ENCODE data around the gene MYO16. TPM values are rescaled to one million over a fixed set of nuclear protein-coding genes. Genes with fewer than 3 reads are reported as not detected.
A peak's percentile ranks its signal among the peaks of the same experiment; 100 is the strongest.

MYO16 gene
- total RNA-seq, 4 donors from 2014 or later, result 0.06 to 0.07 TPM; not detected in 2

- H3K4me3 ChIP-seq (ENCODE audit: low read depth, poor library complexity, severe bottlenecking), result no peak overlapping the region
These were observed 288.2 kb downstream of the MYO16 start for GRCh38 chr13:108917581-108917980.

DNA sequence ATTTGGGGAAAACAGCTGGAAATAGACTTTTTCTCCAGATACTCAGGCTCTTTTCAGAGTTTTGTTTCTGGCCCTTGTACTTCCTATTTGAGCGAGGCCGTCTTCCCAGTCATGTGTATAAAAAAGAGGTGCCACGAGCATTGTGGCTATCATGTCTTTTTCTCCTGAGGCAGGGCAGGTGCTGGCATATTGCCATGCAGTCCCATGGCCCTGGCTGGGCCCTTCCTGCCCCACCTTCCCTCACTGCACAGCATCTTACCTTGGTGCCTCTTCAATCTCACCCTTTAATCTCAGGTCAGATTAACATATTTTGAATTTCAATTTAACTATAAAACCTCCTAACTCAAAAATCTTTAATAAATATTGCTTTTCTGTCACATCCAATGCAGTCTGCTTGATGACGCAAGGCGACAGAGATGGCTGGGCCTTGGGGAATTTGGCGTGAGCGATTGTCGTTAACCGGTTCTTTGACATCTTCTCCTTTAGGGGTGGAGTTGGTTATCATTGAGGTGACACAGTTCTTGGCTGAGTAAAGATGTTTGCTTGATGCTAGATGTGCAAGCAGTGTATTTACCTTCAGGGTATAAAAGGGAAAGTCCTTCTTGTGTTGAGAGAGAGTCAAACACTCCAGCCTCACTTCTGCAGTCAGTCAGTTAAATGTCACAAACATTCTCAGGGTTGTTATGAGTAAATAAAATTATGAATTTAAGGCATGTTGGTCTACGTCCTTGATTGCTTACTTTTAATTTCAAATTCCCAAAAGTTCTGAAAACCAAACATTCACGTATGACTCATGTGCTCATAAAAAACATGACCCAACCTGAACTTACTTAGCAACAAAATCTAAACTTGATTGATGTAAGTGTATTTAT, 289.9 kb downstream of the MYO16 start:
- WGBS, 2 donors, result 58 to 60% methylated on average over 11 of the region's 11 CpGs
- DNase-seq (ENCODE audit: low spot score in 2 of 2), result peak in 1 of 2 donors; percentile 45

More at GRCh38 chr13:108917581-108917980, 288.2 kb downstream of the MYO16 start:
- DNase-seq (ENCODE audit: low spot score in 2 of 2), result no peak
- TF ChIP-seq POLR2A (IDR thresholded peaks at IDR 0.05), result no peak
- WGBS, 2 donors, result 55 to 73% methylated on average over 3 of the region's 3 CpGs
- intact Hi-C loops (cut with DNase I; ENCODE audit: low total_unique reads), result no loop called here

DNA sequence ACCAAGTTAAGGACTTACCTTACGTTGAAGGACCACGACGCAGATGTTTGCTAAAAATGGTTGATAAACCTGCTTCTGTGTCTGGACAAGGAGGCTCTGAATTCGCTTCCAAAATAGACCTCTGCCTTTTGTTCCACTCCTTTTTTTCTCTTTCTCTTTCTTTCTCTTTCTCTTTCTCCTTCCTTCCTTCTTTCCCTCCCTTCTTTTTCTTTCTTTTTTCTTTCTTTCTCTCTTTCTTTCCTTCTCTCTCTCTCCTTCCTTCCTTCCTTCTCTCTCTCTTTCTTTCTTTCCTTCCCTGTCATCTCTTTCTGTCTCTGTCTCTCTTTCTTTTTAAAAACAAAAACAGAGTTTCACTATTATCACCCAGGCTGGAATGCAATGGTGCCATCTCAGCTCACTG, 290.7 kb downstream of the MYO16 start:
- WGBS, 2 donors, result 54 to 57% methylated on average over 4 of the region's 4 CpGs
- DNase-seq (ENCODE audit: low spot score in 2 of 2), result no peak
- no peak for TF ChIP-seq POLR2A (IDR thresholded peaks at IDR 0.05)
- TF ChIP-seq, protein P1, sequence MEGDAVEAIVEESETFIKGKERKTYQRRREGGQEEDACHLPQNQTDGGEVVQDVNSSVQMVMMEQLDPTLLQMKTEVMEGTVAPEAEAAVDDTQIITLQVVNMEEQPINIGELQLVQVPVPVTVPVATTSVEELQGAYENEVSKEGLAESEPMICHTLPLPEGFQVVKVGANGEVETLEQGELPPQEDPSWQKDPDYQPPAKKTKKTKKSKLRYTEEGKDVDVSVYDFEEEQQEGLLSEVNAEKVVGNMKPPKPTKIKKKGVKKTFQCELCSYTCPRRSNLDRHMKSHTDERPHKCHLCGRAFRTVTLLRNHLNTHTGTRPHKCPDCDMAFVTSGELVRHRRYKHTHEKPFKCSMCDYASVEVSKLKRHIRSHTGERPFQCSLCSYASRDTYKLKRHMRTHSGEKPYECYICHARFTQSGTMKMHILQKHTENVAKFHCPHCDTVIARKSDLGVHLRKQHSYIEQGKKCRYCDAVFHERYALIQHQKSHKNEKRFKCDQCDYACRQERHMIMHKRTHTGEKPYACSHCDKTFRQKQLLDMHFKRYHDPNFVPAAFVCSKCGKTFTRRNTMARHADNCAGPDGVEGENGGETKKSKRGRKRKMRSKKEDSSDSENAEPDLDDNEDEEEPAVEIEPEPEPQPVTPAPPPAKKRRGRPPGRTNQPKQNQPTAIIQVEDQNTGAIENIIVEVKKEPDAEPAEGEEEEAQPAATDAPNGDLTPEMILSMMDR (IDR thresholded peaks at IDR 0.05), result no peak

More for the DNA sequence above, 289.9 kb downstream of the MYO16 start:
- TF ChIP-seq, protein P1 (IDR thresholded peaks at IDR 0.05), result no peak
- TF ChIP-seq POLR2A (IDR thresholded peaks at IDR 0.05), result no peak
- H3K4me3 ChIP-seq (ENCODE audit: low read depth, poor library complexity, severe bottlenecking), result no peak overlapping the region
- intact Hi-C loops (cut with DNase I; ENCODE audit: low total_unique reads), result no loop called here

DNA sequence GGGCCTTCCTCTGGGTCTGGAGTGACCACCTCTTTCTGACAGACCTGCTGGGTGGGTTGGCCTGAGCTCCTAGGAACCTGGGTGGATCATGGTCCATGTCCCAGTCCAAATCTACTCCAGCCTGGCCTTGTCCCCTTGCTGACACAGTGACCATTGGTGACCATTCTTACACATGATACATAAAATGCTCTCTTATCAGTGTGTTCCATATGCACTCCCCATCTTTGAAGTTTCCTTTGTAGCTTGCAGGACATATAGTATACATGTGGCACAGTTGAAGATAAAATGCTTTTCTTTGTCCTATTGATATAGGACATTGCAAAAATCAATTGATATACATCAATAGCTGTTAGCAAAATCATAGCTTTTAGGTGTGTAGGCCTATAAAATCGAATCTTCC, 291.8 kb downstream of the MYO16 start:
- 86 to 87% methylated on average over 1 of the region's 1 CpG for WGBS, 2 donors
- intact Hi-C loops (cut with DNase I; ENCODE audit: low total_unique reads), result no loop called here

More for the DNA sequence above, 290.7 kb downstream of the MYO16 start:
- intact Hi-C loops (cut with DNase I; ENCODE audit: low total_unique reads), result no loop called here
- H3K4me3 ChIP-seq (ENCODE audit: low read depth, poor library complexity, severe bottlenecking), result no peak overlapping the region

DNA sequence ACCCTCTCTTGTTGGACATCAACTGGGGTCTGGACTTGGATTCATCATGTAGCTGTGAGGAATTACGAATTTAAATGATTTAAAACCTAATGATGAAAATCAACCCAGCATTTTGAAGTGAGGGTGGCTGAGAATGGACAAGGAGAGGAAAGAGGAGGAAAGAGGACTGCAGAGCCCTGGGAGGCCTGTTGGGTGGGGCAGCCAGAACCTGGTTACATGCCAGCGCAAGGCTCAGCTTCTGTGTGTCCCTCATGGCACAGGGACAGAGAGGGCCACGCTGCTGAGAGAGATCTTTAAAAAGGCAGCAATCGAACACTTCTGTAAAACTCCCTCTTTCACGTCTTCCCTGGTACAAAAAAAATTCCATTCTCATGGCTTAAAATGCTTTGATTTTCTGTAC, 292.7 kb downstream of the MYO16 start:
- 60 to 75% methylated on average over 5 of the region's 5 CpGs for WGBS, 2 donors
- no peak for DNase-seq (ENCODE audit: low spot score in 2 of 2)
- intact Hi-C loops (cut with DNase I; ENCODE audit: low total_unique reads), result no loop called here
- no peak overlapping the region for H3K4me3 ChIP-seq (ENCODE audit: low read depth, poor library complexity, severe bottlenecking)
- TF ChIP-seq, protein P1 (IDR thresholded peaks at IDR 0.05), result no peak
- no peak for TF ChIP-seq POLR2A (IDR thresholded peaks at IDR 0.05)

More for the DNA sequence above, 291.8 kb downstream of the MYO16 start:
- no peak for DNase-seq (ENCODE audit: low spot score in 2 of 2)
- TF ChIP-seq, protein P1 (IDR thresholded peaks at IDR 0.05), result no peak
- TF ChIP-seq POLR2A (IDR thresholded peaks at IDR 0.05), result no peak
- no peak overlapping the region for H3K4me3 ChIP-seq (ENCODE audit: low read depth, poor library complexity, severe bottlenecking)

DNA sequence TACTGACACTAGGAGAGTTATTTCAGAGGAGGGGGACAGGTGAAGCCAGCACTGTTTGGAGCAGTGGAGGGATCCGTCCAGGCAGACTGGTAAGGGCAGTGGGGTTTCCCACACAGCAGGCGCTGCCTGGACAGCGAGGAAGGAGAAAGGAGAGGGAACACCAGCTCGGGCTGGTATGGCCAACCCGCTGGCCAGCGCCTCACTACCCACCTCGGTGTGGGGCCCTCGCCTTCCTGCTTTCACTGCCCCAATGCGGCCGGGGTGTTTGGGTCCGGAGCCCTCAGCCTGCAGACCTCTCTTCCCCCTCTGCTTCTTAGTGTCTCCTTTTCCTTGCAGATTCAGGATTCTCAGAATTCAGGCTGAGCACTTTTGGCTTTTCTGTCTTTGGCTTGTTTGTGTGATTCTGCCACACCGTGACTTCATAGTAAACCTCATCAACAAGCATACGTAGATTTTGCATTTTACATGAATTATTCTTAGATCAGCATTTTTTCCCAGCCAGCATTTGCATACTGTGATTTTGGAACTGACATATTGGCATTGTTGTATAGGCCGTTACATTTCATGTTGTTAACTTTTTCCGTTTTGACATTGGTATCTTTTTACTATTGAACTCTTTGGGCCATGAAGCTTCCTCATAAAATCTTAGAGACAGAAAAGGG, 294.1 kb downstream of the MYO16 start:
- TF ChIP-seq, protein P1 (IDR thresholded peaks at IDR 0.05), result no peak
- TF ChIP-seq POLR2A (IDR thresholded peaks at IDR 0.05), result no peak
- H3K4me3 ChIP-seq (ENCODE audit: low read depth, poor library complexity, severe bottlenecking), result no peak overlapping the region
- intact Hi-C loops (cut with DNase I; ENCODE audit: low total_unique reads), result no loop called here
- no peak for DNase-seq (ENCODE audit: low spot score in 2 of 2)
- WGBS, 2 donors, result 88 to 90% methylated on average over 15 of the region's 15 CpGs
